Esophagus muscularis mucosa (tissue), 3 donors: ENCODE measurements around the gene LRGUK.
"Not testable (repeated sequence)": the region's sequence is repeated elsewhere in the genome, so short reads cannot be mapped to it uniquely, and the experiment has no call there.

Experiments used
- POLR2A ChIP-seq: fragments of 450-650 bp; IDR thresholded peaks from one replicate; pipeline ENCODE4 v1.6.1; 2017; ENCODE audit warnings: antibody characterized with exemption, moderate library complexity, mild to moderate bottlenecking, low read depth
- TF ChIP-seq, protein P1 (sequence below), 3 experiments: fragments of 200-600 bp in 2 of 3; fragments of 450-650 bp in 1 of 3; sonication (generic) in 2 of 3; IDR thresholded peaks; one replicate each; pipeline ENCODE4 v1.5.1; 2017 to 2019; ENCODE audit warnings: antibody characterized with exemption in 3 of 3, mild to moderate bottlenecking in 2 of 3, moderate library complexity in 1 of 3

DNA sequence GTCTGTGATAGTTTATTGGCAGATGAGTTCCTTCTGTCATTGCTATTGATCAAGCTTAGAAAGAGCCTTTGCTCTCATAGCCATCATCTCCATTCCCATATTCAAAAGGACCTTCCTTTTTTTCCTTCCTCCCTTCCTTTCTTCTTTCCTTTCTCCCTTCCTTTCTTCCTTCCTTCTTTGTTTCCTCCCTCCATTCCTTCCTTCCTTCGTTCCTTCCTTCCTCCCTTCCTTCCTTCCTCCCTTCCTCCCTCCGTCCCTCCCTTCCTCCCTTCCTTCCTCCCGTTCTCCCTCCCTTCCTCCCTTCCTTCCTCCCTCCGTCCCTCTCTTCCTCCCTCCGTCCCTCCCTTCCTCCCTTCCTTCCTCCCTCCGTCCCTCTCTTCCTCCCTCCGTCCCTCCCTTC lies 104.2 kb downstream of the LRGUK start:
- TF ChIP-seq, protein P1, sequence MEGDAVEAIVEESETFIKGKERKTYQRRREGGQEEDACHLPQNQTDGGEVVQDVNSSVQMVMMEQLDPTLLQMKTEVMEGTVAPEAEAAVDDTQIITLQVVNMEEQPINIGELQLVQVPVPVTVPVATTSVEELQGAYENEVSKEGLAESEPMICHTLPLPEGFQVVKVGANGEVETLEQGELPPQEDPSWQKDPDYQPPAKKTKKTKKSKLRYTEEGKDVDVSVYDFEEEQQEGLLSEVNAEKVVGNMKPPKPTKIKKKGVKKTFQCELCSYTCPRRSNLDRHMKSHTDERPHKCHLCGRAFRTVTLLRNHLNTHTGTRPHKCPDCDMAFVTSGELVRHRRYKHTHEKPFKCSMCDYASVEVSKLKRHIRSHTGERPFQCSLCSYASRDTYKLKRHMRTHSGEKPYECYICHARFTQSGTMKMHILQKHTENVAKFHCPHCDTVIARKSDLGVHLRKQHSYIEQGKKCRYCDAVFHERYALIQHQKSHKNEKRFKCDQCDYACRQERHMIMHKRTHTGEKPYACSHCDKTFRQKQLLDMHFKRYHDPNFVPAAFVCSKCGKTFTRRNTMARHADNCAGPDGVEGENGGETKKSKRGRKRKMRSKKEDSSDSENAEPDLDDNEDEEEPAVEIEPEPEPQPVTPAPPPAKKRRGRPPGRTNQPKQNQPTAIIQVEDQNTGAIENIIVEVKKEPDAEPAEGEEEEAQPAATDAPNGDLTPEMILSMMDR (IDR thresholded peaks at IDR 0.05): not testable (repeated sequence)
- TF ChIP-seq POLR2A: not testable (repeated sequence)
